ENCODE results near the gene CD74. TPM values are rescaled to one million over a fixed set of nuclear protein-coding genes. Genes with fewer than 3 reads are reported as not detected.
A peak's percentile ranks its signal among the peaks of the same experiment; 100 is the strongest.
"Not testable (repeated sequence)": the region's sequence is repeated elsewhere in the genome, so short reads cannot be mapped to it uniquely, and the experiment has no call there.

Gene CD74
- polyA plus RNA-seq, 3 donors, result 272 to 342 (median 317) TPM

- DNase-seq (ENCODE audit: low read depth in 3 of 3, low spot score in 2 of 3), result no peak
Measured at GRCh38 chr5:150442699-150443080, 30.0 kb upstream of the CD74 start.

DNA sequence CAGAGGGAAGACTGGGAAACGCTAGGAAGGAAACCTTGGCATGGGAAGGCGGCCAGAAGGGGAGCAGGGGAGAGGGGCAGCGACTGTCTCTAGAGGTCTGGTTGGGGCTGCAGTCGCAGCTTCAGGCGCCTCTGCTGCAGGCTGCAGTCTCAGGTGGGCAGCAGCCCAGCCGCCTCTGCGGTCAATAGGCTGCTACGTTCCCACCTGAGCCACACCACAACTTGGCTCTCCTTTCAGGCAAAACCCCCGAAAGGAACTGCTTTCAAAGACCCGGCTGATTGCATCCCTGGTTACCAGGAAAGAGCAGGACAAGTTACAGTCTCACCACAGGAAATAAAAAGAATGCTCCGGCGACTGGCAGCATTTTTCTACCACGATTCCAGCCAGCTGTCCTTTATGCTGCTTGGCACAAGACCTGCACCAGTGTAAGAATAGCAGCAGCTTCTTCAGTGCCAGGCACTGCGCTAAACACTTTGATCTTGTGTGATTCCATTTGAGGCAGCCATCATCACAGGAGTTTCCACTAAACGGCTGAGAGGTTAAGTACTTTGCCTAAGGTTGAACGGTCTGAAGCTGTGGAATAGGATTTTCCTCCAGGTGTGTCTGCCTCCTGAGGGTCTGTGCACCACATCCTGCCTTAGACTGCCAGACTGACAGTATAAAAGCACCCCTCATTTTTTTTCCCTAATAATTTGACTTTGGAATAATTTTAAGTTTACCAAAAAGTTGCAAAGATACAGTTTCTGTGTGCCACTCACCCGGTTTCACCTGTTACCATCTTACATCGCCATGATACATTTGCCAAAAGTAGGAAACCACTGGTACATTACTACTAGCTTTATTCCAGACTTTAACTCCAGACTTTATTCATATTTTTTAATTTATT, 29.3 kb upstream of the CD74 start:
- no peak for DNase-seq (ENCODE audit: low read depth in 3 of 3, low spot score in 2 of 3)

DNA sequence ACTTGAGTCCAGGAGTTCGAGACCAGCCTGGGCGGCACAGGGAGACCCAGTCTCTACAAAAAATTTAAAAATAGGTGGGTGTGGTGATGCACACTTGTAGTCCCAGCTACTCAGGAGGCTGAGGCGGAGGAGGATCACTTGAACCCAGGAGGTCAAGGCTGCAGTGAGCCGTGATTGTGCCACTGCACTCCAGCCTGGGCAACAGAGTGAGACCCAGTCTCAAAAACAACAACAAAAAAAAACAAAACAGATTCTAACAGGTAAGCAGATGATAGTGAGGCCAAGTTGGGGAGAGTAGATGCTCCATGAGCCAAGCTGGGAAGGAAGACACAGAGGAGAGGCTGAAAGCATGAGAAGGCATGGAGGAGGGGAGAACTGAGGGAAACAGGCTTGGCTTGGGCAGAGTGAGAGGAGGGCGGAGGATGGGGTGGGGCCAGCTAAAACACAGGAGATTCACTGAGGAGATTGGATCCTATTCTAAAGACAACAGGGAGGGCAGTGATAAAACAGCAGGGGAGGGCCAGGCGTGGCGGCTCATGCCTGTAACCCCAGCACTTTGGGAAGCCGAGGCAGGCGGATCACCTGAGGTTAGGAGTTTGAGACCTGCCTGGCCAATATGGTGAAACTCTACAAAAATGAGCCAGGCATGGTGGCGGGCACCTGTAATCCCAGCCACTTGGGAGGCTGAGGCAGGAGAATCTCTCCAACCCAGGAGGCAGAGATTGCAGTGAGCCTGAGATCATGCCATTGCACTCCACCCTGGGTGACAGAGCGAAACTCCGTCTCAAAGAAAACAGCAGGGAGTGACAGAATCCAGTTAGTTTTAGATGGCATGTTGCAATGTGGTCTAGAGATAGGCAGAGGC, 28.5 kb upstream of the CD74 start:
- DNase-seq (ENCODE audit: low read depth in 3 of 3, low spot score in 2 of 3), result no peak

GRCh38 chr5:150438873-150439546, 26.3 kb upstream of the CD74 start:
- DNase-seq (ENCODE audit: low read depth in 3 of 3, low spot score in 2 of 3), result no peak

DNA sequence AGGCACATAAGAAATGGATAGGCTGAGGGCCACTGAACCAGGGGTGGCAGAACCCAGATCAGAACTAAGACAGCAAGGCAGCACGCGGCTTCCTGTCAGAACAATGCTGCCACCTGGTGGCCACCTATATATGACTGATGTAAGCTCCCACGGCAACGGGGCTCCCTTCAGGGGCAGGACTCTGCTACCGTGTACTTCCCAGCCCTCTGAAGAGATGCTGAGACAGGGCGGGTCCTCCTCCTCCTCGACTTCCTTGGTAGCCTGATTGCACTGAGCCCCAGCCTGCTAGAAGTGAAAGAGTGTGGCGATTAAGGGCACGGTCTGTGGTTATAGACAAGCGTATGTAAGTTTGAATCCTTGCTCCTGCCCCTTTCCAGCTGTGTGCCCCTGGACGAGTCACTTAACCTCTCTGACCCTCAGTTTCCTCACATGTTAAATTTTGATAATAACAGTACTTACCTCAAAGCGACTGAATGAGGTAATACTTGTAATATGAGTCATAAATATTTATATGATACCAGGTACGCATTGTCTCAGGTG, 23.5 kb upstream of the CD74 start:
- DNase-seq (ENCODE audit: low read depth in 3 of 3, low spot score in 2 of 3), result peak; percentile 56 to 75 (median 60)

GRCh38 chr5:150434464-150434863, 21.8 kb upstream of the CD74 start:
- no peak for DNase-seq (ENCODE audit: low read depth in 3 of 3, low spot score in 2 of 3)

DNA sequence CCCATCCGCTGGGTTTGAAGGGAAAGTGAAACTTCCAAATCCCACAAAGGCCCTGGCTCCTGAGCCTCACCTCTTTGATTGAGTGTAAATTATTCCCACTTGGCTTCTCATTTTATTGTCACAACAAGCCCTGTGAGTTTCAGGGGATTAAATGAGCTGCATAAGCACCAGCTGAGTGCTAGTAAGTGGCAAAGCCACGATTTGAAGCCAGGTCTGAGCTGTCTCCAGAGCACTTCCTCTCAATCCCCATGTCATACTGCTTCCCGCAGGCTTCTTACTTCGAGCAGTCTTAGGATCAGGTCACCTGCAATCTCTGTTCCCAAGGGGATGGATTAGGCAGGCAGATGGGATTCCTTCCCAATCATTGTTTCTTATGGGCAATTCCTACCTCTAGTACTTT, 18.9 kb upstream of the CD74 start:
- no peak for DNase-seq (ENCODE audit: low read depth in 3 of 3, low spot score in 2 of 3)

DNA sequence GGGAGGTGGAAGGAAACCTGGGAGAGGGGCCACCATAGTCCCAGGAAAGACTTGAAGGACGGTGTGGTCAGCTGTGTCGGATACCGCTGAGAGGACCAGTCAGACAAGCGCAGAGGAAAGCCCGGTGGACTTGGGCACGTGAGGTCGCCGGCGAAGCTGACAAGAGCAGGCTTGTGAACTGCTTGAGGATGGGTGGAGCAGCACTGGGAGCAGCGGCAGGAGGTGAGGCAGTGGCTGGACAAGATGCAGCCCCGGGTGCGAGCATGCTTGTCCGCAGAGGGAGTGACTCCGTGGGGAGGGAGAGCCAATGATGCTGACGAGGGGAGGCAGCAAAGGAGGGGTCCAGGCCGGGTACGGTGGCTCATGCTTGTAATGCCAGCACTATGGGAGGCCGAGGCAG, 18.3 kb upstream of the CD74 start:
- DNase-seq (ENCODE audit: low read depth in 3 of 3, low spot score in 2 of 3), result no peak

DNA sequence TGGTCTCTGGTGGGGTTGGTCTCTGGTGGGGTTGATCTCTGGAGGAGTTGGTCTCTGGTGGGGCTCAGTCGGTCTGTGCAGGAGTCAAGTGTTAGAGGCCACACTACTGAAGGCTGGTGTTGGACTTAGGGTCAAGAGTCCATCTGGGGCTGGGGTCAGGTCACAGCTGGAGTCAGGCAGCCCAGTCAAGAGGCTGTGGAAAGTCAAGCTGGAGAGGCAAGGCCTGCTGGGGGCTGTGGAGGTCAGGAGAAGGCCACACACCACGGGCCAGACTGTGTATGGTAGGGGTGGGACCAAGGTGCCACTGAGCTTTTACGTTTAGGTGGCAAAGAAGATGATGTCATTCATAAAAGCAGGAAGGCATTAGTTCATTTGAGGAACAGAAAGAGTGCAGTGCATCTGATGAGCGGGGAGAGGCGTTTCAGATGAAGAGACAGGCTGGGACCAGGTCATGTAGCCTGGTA, 16.7 kb upstream of the CD74 start:
- no peak for DNase-seq (ENCODE audit: low read depth in 3 of 3, low spot score in 2 of 3)

GRCh38 chr5:150428978-150429377, 16.3 kb upstream of the CD74 start:
- DNase-seq (ENCODE audit: low read depth in 3 of 3, low spot score in 2 of 3), result no peak

- no peak for DNase-seq (ENCODE audit: low read depth in 3 of 3, low spot score in 2 of 3)
Measured at GRCh38 chr5:150428106-150428876, 15.6 kb upstream of the CD74 start.

DNA sequence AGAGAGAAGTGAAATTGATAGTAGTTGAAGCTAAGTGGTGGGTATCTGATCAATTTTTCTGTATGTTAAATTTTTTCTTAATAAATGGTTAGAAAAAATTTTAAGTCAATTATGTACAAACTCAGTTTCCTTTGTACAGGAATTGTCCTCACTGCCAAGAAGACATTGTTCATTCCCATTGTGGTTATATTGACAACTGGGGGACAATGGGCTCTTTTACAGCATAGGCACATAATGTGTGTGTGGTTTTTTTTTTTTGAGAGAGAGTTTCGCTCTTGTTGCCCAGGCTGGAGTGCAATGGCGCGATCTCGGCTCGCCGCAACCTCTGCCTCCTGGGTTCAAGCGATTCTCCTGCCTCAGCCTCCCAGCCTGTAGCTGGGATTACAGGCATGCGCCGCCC, 13.5 kb upstream of the CD74 start:
- DNase-seq (ENCODE audit: low read depth in 3 of 3, low spot score in 2 of 3), result not testable (repeated sequence)

- no peak for DNase-seq (ENCODE audit: low read depth in 3 of 3, low spot score in 2 of 3)
Measured at GRCh38 chr5:150422758-150423157, 10.0 kb upstream of the CD74 start.

- no peak for DNase-seq (ENCODE audit: low read depth in 3 of 3, low spot score in 2 of 3)
Measured at GRCh38 chr5:150422075-150422474, 9.4 kb upstream of the CD74 start.

DNA sequence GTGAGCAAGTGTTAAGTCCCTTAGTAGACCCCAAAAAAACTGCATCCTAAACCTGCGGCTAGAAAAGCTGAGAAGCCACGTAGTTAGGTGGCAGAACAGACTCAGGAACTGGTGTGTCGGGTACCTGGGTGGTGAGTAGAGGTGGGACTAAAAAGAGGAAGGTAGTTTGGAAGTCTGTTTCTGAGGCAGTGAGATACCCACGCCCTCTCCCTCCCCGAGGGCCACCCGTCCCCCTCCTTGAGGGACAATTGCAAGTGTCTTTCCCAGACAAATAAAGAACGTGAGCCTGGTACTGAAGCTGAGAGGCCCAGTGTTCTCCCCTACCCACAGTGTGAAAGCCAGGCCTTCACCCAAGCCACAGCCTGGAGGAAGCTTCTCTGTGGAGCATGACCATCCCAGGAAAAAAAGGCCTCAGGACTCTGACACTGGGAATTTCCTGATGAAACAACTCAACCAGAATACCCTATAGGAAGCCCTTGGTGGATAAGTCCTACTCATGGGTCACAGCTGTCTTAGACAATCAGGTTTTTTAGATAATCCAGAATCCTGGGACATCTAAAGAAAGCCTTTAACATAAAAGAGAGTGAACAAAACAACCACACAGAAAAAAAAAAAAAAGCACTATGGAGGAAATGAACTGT, 7.0 kb upstream of the CD74 start:
- no peak for DNase-seq (ENCODE audit: low read depth in 3 of 3, low spot score in 2 of 3)

GRCh38 chr5:150413902-150414790, 1.4 kb upstream of the CD74 start:
- DNase-seq (ENCODE audit: low read depth in 3 of 3, low spot score in 2 of 3), result not testable (repeated sequence)

GRCh38 chr5:150413176-150413901, 629 bp upstream of the CD74 start:
- DNase-seq (ENCODE audit: low read depth in 3 of 3, low spot score in 2 of 3), result no peak

Measured in right renal cortex interstitium (tissue), 3 donors.